Transverse colon (tissue), 4 donors: ENCODE data around the gene EDNRA.

Experiments used
- CTCF ChIP-seq, 5 experiments: fragments of 200-600 bp in 3 of 5; fragments of 450-650 bp in 2 of 5; sonication (generic) in 3 of 5; IDR thresholded peaks; 1 replicate in 2 of 5; 2 replicates in 3 of 5; pipeline ENCODE4 v1.5.1; 2016 to 2017; ENCODE audit warnings: antibody characterized with exemption in 5 of 5, inconsistent platforms in 3 of 5, mild to moderate bottlenecking in 2 of 5, moderate library complexity in 1 of 5
- EP300 ChIP-seq: sonication (generic); formaldehyde crosslinking; IDR thresholded peaks from one replicate; pipeline ENCODE4 v1.6.1; 2017; ENCODE audit warnings: antibody characterized with exemption, low read depth
- POLR2A ChIP-seq: fragments of 450-650 bp; IDR thresholded peaks from one replicate; pipeline ENCODE4 v1.6.1; 2016; ENCODE audit warnings: antibody characterized with exemption, mild to moderate bottlenecking, moderate library complexity
- POLR2AphosphoS5 ChIP-seq, 3 donors: sonication (generic); formaldehyde crosslinking; IDR thresholded peaks; one replicate each; pipeline ENCODE4 v1.6.1; 2016; ENCODE audit warnings: antibody characterized with exemption in 3 of 3

GRCh38 chr4:147578593-147578992, 97.7 kb downstream of the EDNRA start:
- TF ChIP-seq CTCF (IDR thresholded peaks at IDR 0.05): no peak
- TF ChIP-seq POLR2A: no peak
- no peak for TF ChIP-seq POLR2AphosphoS5 (IDR thresholded peaks at IDR 0.05)
- no peak for TF ChIP-seq EP300
